Tibial nerve (tissue), 3 donors: ENCODE measurements around the gene ATG7.

Experiments used
- POLR2A ChIP-seq, 2 donors: fragments of 450-650 bp; IDR thresholded peaks; one replicate each; pipeline ENCODE4 v1.6.1; 2017; ENCODE audit warnings: antibody characterized with exemption in 2 of 2, mild to moderate bottlenecking in 2 of 2, moderate library complexity in 2 of 2
- TF ChIP-seq, protein P1 (sequence below), 5 experiments: fragments of 200-600 bp in 3 of 5; fragments of 450-650 bp in 2 of 5; sonication (generic) in 3 of 5; IDR thresholded peaks; one replicate each; pipeline ENCODE4 v1.5.1; 2016 to 2019; ENCODE audit warnings: antibody characterized with exemption in 5 of 5, mild to moderate bottlenecking in 3 of 5, moderate library complexity in 2 of 5

- TF ChIP-seq, protein P1, sequence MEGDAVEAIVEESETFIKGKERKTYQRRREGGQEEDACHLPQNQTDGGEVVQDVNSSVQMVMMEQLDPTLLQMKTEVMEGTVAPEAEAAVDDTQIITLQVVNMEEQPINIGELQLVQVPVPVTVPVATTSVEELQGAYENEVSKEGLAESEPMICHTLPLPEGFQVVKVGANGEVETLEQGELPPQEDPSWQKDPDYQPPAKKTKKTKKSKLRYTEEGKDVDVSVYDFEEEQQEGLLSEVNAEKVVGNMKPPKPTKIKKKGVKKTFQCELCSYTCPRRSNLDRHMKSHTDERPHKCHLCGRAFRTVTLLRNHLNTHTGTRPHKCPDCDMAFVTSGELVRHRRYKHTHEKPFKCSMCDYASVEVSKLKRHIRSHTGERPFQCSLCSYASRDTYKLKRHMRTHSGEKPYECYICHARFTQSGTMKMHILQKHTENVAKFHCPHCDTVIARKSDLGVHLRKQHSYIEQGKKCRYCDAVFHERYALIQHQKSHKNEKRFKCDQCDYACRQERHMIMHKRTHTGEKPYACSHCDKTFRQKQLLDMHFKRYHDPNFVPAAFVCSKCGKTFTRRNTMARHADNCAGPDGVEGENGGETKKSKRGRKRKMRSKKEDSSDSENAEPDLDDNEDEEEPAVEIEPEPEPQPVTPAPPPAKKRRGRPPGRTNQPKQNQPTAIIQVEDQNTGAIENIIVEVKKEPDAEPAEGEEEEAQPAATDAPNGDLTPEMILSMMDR (IDR thresholded peaks at IDR 0.05), result no peak
- TF ChIP-seq POLR2A (IDR thresholded peaks at IDR 0.05), result no peak
These were observed 293.3 kb downstream of the ATG7 start for GRCh38 chr3:11565492-11565891.
